GM12873 (cell line): ENCODE measurements around the gene PROKR1.

ENCODE experiments used
- TF ChIP-seq, protein P1 (sequence below): IDR thresholded peaks from 2 replicates; pipeline ENCODE4 v1.5.1; 2012; ENCODE audit warnings: low read depth, mild to moderate bottlenecking, moderate library complexity, low read length, control low read depth; ENCODE audit not compliant: insufficient read depth; ENCODE audit errors: missing control alignments

The PROKR1 gene

DNA sequence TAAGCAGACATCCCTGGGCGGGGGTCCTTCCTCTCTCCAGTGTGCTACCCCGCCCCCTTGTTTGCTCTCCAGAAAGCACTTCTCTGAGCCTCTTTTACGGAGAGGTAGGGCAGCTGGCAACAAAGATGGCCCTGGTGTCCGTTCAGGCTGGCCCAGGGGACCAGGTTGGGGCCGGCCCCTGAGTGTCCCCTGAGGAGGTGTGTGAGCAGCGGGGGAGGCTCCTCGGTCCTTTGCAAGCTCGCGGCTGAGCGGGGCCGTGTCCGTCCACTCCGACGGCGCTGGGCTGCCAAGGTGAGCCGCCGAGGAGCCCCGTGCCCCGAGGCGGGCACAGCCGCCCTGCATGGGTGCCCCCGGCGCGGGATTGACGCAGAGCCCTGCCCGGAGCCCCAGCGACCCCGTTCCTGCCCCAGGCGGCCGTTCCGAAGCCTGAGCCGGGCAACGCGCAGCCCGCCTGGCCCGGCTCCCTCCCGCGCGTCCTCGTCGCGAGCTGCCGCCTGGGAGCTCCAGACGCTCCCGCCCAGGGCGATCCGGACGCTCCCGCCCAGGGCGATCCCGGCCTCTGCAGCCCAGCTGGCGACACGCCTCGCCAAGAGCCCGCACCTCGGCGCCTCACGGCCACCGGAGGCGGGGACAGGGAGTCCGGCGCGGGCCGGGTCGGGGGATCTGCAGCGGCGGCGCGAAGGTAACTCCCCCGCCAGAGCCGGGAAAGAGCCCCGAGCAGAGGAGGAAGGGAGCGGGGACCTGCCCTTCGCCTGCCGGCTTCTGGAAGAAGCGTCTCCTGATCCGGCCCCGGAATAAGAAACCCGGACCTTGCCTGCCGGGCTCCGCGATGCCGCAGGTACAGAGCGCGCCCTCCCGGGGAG, at the start of gene PROKR1:
Gene PROKR1, plus strand, starts transcription at position 569 of the 863 bp plus-strand sequence. CDS start 2,243 bp downstream, outside the sequence.
- TF ChIP-seq, protein P1, sequence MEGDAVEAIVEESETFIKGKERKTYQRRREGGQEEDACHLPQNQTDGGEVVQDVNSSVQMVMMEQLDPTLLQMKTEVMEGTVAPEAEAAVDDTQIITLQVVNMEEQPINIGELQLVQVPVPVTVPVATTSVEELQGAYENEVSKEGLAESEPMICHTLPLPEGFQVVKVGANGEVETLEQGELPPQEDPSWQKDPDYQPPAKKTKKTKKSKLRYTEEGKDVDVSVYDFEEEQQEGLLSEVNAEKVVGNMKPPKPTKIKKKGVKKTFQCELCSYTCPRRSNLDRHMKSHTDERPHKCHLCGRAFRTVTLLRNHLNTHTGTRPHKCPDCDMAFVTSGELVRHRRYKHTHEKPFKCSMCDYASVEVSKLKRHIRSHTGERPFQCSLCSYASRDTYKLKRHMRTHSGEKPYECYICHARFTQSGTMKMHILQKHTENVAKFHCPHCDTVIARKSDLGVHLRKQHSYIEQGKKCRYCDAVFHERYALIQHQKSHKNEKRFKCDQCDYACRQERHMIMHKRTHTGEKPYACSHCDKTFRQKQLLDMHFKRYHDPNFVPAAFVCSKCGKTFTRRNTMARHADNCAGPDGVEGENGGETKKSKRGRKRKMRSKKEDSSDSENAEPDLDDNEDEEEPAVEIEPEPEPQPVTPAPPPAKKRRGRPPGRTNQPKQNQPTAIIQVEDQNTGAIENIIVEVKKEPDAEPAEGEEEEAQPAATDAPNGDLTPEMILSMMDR: no peak

DNA sequence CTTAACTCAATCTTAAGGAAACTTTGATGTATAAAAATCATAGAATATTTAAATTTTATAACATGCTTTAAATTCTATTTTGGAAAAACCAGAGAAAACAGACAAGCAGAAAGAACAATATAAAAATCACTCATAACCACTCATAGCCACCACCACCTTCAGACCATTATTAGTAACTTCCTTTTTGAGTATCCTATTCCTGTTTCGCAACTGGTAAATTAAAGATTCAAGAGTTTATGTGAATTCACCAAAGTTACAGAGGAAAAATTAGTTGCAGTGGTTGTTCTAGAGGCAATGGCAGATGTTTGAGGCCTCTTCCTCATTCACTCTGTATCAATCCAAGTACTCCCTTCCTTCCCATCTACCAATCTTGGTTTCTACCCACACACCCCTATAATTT, 49.3 kb upstream of the PROKR1 start:
- TF ChIP-seq, protein P1: no peak

DNA sequence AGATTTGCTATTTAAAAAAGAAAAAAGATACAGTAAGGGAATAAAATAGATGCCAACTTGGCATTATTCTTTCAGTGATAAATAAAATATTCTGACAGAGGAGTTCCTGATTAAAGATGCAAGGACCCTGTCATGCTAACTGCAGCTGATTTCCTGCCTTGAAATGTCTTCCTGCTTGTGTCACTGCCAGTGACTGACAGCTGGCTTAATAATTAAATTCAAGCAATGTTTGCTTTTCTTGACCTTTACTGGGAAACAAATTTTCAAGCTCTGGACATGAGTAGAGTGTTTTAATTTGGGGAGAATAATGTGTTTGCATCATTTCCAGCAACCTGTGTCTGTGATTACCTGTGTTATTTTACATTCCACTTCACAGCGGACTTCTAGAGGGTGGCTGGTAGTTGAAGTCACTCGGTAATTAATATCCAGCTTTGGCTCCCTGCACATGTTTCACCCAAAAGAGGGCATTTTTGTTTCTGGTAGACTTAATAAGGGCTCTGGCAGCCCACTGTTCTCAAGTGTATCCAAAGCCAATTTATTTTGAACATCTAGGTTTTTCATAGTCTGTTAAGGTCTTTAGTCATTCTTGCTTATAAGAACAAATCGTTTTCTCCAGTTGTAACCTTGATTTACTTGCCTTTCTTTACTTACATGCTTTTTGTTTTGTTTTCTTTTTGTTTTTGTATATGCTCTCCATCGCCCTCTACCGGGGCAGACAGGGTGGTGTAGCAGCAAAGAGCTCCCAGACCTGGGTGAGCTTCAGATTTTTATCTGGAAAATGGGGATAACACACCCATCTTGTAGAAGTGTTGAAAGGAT, 48.5 kb upstream of the PROKR1 start:
- TF ChIP-seq, protein P1: peak; percentile 84

DNA sequence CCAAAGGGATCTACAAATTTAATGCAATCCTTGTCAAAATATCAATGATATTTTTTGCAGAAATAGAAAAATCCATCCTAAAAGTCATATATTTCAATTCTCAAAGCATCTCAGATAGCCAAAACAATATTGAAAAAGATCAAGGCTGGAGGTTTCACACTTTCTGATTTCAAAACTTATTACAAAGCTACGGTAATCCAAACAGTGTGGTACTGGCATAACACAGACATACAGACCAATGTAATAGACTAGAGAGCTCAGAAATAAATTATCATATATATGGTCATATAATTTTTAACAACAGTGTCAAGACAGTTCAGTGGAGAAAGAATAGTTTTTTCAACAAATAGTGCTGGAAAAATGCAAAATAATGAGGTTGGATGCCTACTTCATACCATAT, 40.3 kb upstream of the PROKR1 start:
- TF ChIP-seq, protein P1: no peak

DNA sequence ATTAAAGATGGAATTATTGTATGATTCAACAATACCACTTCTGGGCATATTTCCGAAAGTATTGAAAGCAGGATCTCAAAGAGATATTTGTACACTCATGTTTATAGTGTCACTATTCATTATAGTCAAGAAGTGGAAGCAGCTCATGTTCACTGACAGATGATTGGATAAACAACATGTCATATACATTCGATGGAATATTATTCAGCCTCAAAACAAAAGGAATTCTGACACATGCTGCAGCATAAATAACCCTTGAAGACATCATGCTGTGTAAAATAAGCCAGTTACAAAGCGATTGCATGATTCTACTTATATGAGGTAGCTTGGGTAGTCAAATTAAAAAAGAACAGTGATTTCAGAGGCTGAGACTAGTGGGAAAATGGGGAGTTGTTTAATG, 39.3 kb upstream of the PROKR1 start:
- TF ChIP-seq, protein P1: no peak

DNA sequence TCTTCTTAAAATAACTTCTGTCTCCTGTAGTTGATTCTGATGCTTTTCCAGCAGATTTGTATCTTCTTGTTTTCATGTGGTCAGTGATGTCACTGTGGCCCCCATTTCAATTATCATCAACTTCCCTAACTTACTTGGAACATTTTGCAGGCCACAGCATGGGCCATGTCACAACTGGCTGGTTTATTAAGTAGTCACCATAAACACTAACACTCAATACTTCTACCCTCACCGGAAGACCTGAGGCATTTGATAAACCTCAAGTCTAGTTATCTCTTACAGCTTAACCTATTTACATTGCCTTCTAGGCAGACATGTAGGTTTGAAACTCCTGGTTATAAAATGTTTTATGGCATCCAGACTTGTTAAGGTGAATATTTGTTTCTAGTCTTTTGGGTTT, 37.4 kb upstream of the PROKR1 start:
- TF ChIP-seq, protein P1: no peak

DNA sequence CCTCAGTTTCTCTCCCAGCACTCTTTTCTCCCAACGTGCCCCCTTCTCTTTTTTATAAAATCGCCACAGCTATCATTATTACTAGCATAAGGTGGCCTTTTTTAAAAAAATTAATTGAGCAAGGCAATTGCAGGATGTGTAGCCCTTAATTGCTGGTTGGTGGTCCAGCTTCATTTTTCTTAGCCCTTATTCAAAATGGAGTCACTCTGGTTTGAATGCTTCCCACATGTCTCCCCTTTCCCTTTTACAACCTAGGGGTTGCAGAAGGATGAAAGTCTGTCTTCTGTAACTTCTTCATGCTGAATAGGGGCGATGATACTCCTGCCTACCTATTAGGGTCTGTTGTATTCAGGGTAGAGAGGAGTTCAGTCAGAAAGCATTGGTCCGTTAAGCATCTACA, 36.6 kb upstream of the PROKR1 start:
- TF ChIP-seq, protein P1: no peak
